H1 (cell line): ENCODE data around the gene CLDND1. TPM values are rescaled to one million over a fixed set of nuclear protein-coding genes. Genes with fewer than 3 reads are reported as not detected.

Experiments used
- CTCF ChIA-PET: fragments of 300-600 bp; sonication (Branson Sonifier 250); formaldehyde crosslinking; loops from one replicate; lab custom pipeline; 2021; ENCODE audit not compliant: partially characterized antibody; lab: Charles Lee
- POLR2A ChIA-PET: fragments of 300-600 bp; sonication (Branson Sonifier 250); formaldehyde crosslinking; loops from one replicate; lab custom pipeline; 2021; ENCODE audit warnings: inconsistent platforms; ENCODE audit not compliant: partially characterized antibody; lab: Charles Lee
- DNase-seq, 2 experiments: peaks; one replicate each; pipeline versions ENCODE4 v3.0.0 to v3.0.0-alpha.2; 2010 to 2022; ENCODE audit warnings: low spot score in 2 of 2, low read depth in 1 of 2, mixed read lengths in 1 of 2
- FAIRE-seq: peaks from 2 replicates; lab custom pipeline; 2011; peaks lifted over from hg19 to GRCh38; lab: Jason Lieb, UNC
- H2AFZ ChIP-seq: 2 replicates; pipeline ENCODE4 v1.8.1; 2012; ENCODE audit warnings: low read length, inconsistent platforms
- H2AK5ac ChIP-seq: 2 replicates; pipeline ENCODE4 v1.6.1; 2013; ENCODE audit warnings: low read depth, low read length
- H2BK120ac ChIP-seq: replicated peaks from 2 replicates; pipeline ENCODE3; 2013; ENCODE audit warnings: low read depth, low read length, inconsistent platforms
- H2BK12ac ChIP-seq: 2 replicates; pipeline ENCODE4 v1.6.1; 2013; ENCODE audit warnings: low read depth, low read length
- H2BK15ac ChIP-seq: 2 replicates; pipeline ENCODE4 v1.6.1; 2013; ENCODE audit warnings: low read length
- H2BK20ac ChIP-seq: 2 replicates; pipeline ENCODE4 v1.6.1; 2013; ENCODE audit warnings: low read length
- H2BK5ac ChIP-seq: 2 replicates; pipeline ENCODE4 v1.6.1; 2013; ENCODE audit warnings: low read depth, low read length
- H3K14ac ChIP-seq: 2 replicates; pipeline ENCODE4 v1.6.1; 2013; ENCODE audit warnings: inconsistent platforms; ENCODE audit not compliant: insufficient read length
- H3K18ac ChIP-seq: 2 replicates; pipeline ENCODE4 v1.6.1; 2013; ENCODE audit warnings: low read length; ENCODE audit errors: extremely low read depth
- H3K23ac ChIP-seq: 2 replicates; pipeline ENCODE4 v1.6.1; 2013; ENCODE audit warnings: inconsistent platforms; ENCODE audit not compliant: insufficient read length
- H3K23me2 ChIP-seq: 2 replicates; pipeline ENCODE4 v1.6.1; 2013; ENCODE audit warnings: low read depth, low read length
- H3K27ac ChIP-seq: 2 replicates; pipeline ENCODE4 v1.6.1; 2011; ENCODE audit warnings: low read depth, low read length, inconsistent platforms
- H3K27me3 ChIP-seq, 4 experiments: replicated peaks in 1 of 4; 1 replicate in 1 of 4; 2 replicates in 3 of 4; pipeline versions ENCODE4 v1.6.1 to v1.8.1; 2011 to 2013; ENCODE audit warnings: low read length in 3 of 4, mild to moderate bottlenecking in 3 of 4, inconsistent platforms in 2 of 4, mixed read lengths in 2 of 4, moderate library complexity in 1 of 4; ENCODE audit not compliant: control insufficient read depth in 3 of 4, insufficient read depth in 3 of 4; ENCODE audit errors: extremely low read depth in 1 of 4
- H3K36me3 ChIP-seq, 4 experiments: 2 replicates each; pipeline versions ENCODE4 v1.6.1 to v1.8.1; 2011 to 2013; ENCODE audit warnings: mild to moderate bottlenecking in 4 of 4, low read length in 3 of 4, moderate library complexity in 2 of 4, control low read depth in 1 of 4, inconsistent platforms in 1 of 4; ENCODE audit not compliant: insufficient read depth in 4 of 4, control insufficient read depth in 2 of 4
- H3K4ac ChIP-seq: replicated peaks from 2 replicates; pipeline ENCODE3; 2013; ENCODE audit warnings: low read length, low read depth, mixed read lengths, inconsistent platforms; ENCODE audit not compliant: insufficient read length
- H3K4me1 ChIP-seq, 4 experiments: replicated peaks in 1 of 4; 1 replicate in 1 of 4; 2 replicates in 3 of 4; pipeline versions ENCODE4 v1.6.1 to v1.8.1; 2011 to 2013; ENCODE audit warnings: low read length in 3 of 4, inconsistent platforms in 2 of 4, mixed read lengths in 1 of 4; ENCODE audit not compliant: insufficient read depth in 4 of 4, control insufficient read depth in 3 of 4
- H3K4me2 ChIP-seq, 2 experiments: 2 replicates each; pipeline versions ENCODE4 v1.6.1 to v1.8.1; 2011 to 2013; ENCODE audit warnings: low read depth in 2 of 2, low read length in 2 of 2, control low read depth in 1 of 2, inconsistent platforms in 1 of 2, mild to moderate bottlenecking in 1 of 2; ENCODE audit not compliant: insufficient read depth in 1 of 2
- H3K4me3 ChIP-seq, 4 experiments: fragments of 200-600, 300-600 bp in 1 of 4; sonication (generic), shearing (Covaris generic), sonication (Bioruptor Twin) in 1 of 4; 2 replicates each; pipeline versions ENCODE4 v1.5.1 to v1.8.1; 2011 to 2016; ENCODE audit warnings: low read length in 4 of 4, low read depth in 3 of 4, control low read depth in 2 of 4, inconsistent platforms in 2 of 4, mild to moderate bottlenecking in 2 of 4, mixed read lengths in 1 of 4, moderate library complexity in 1 of 4; ENCODE audit not compliant: insufficient read depth in 2 of 4; ENCODE audit errors: extremely low read depth in 1 of 4
- H3K56ac ChIP-seq: replicated peaks from 2 replicates; pipeline ENCODE3; 2013; ENCODE audit warnings: low read depth, mild to moderate bottlenecking, mixed read lengths, low read length, inconsistent platforms; ENCODE audit not compliant: insufficient read length
- H3K79me1 ChIP-seq: 2 replicates; pipeline ENCODE4 v1.6.1; 2013; ENCODE audit warnings: low read depth, low read length, control low read depth
- H3K79me2 ChIP-seq, 2 experiments: 2 replicates each; pipeline versions ENCODE4 v1.6.1 to v1.8.1; 2012 to 2013; ENCODE audit warnings: low read length in 2 of 2, mild to moderate bottlenecking in 2 of 2, inconsistent platforms in 1 of 2; ENCODE audit not compliant: insufficient read depth in 2 of 2, control insufficient read depth in 1 of 2
- H3K9ac ChIP-seq, 4 experiments: replicated peaks in 1 of 4; 1 replicate in 1 of 4; 2 replicates in 3 of 4; pipeline versions ENCODE4 v1.6.1 to v1.8.1; 2011 to 2013; ENCODE audit warnings: low read depth in 3 of 4, low read length in 3 of 4, control low read depth in 2 of 4, mild to moderate bottlenecking in 2 of 4, moderate library complexity in 2 of 4, inconsistent platforms in 1 of 4; ENCODE audit errors: extremely low read depth in 1 of 4
- H3K9me3 ChIP-seq, 2 experiments: 2 replicates each; pipeline versions ENCODE4 v1.6.1 to v1.8.1; 2012 to 2013; ENCODE audit warnings: mild to moderate bottlenecking in 2 of 2, moderate library complexity in 2 of 2, control low read depth in 1 of 2, inconsistent platforms in 1 of 2, low read depth in 1 of 2, low read length in 1 of 2, mixed read lengths in 1 of 2; ENCODE audit not compliant: insufficient read depth in 2 of 2
- H4K20me1 ChIP-seq, 2 experiments: replicated peaks in 1 of 2; 2 replicates each; pipeline versions ENCODE3 to v1.8.1; 2011 to 2013; ENCODE audit warnings: inconsistent platforms in 2 of 2, low read length in 2 of 2, mild to moderate bottlenecking in 1 of 2; ENCODE audit not compliant: insufficient read depth in 2 of 2, control insufficient read depth in 1 of 2
- H4K5ac ChIP-seq: 2 replicates; pipeline ENCODE4 v1.6.1; 2013; ENCODE audit warnings: low read length, low read depth, mixed read lengths, inconsistent platforms; ENCODE audit not compliant: insufficient read length
- H4K8ac ChIP-seq: 2 replicates; pipeline ENCODE4 v1.8.0; 2013; ENCODE audit warnings: mild to moderate bottlenecking, moderate library complexity, low read length, inconsistent platforms; ENCODE audit not compliant: insufficient read depth; ENCODE audit errors: extremely low read depth
- H4K91ac ChIP-seq: replicated peaks from 2 replicates; pipeline ENCODE3; 2013; ENCODE audit warnings: low read length, mixed read lengths, inconsistent platforms; ENCODE audit not compliant: insufficient read length
- GABPA ChIP-seq: IDR thresholded peaks from 2 replicates; pipeline ENCODE4 v1.6.1; 2011; ENCODE audit warnings: mild to moderate bottlenecking, low read length, moderate library complexity, borderline replicate concordance; ENCODE audit not compliant: insufficient read depth
- NRF1 ChIP-seq: IDR thresholded peaks from 2 replicates; pipeline ENCODE4 v1.6.1; 2011; ENCODE audit warnings: mild to moderate bottlenecking, low read depth, low read length, improper control_type of control experiment
- RAD21 ChIP-seq, 2 experiments: IDR thresholded peaks in 1 of 2; conservative IDR thresholded peaks in 1 of 2; 2 replicates each; pipeline ENCODE4 v1.6.1; 2011; ENCODE audit warnings: low read depth in 2 of 2, low read length in 2 of 2, improper control_type of control experiment in 1 of 2, inconsistent platforms in 1 of 2, mild to moderate bottlenecking in 1 of 2, moderate library complexity in 1 of 2
- SAP30 ChIP-seq: fragments of 300-600 bp; sonication (generic); IDR thresholded peaks from 2 replicates; pipeline ENCODE4 v1.7.1; 2012; ENCODE audit warnings: low read length, moderate library complexity, mild to moderate bottlenecking, inconsistent platforms; ENCODE audit not compliant: insufficient read depth, insufficient replicate concordance
- SP4 ChIP-seq: IDR thresholded peaks from 2 replicates; pipeline ENCODE4 v1.6.1; 2012; ENCODE audit warnings: low read length, inconsistent platforms
- TAF1 ChIP-seq: IDR thresholded peaks from 2 replicates; pipeline ENCODE4 v1.6.1; 2011; ENCODE audit warnings: mild to moderate bottlenecking, low read depth, low read length
- TEAD4 ChIP-seq: IDR thresholded peaks from 2 replicates; pipeline ENCODE4 v1.6.1; 2012; ENCODE audit warnings: low read depth, low read length, inconsistent platforms, mixed read lengths
- ZNF274 ChIP-seq: IDR thresholded peaks from 2 replicates; pipeline ENCODE4 v1.7.0; 2012; ENCODE audit warnings: low read length, borderline replicate concordance; ENCODE audit errors: extremely low read depth
- WGBS, 2 experiments: shearing (Covaris generic) in 1 of 2; methylation state at CpG; one replicate each; pipeline versions ENCODE4 v1.1.6 to v1.1.7; 2013 to 2015; ENCODE audit warnings: low lambda C conversion rate in 2 of 2, mixed read lengths in 2 of 2, inconsistent platforms in 1 of 2, low coverage in 1 of 2, missing lambda C conversion rate in 1 of 2; ENCODE audit not compliant: insufficient replicate concordance in 2 of 2, insufficient coverage in 1 of 2, insufficient read length in 1 of 2; ENCODE audit errors: extremely low coverage in 1 of 2, missing lambda C conversion rate in 1 of 2; 5-methylcytosine and 5-hydroxymethylcytosine counted together
- long read RNA-seq, 2 experiments: library from RNA in 1 of 2; library from capped mRNA in 1 of 2; stranded (forward); transcript quantifications; one replicate each; pipeline ENCODE4 v2.0.0, GENCODE V29; 2021; ENCODE audit warnings: inconsistent platforms in 1 of 2
- polyA minus RNA-seq, 3 experiments: library from RNA; depleted of rRNA, polyadenylated mRNA; stranded (reverse); fragments of >200 nt; gene quantifications; 1 replicate in 2 of 3; 2 replicates in 1 of 3; pipeline ENCODE4 v1.2.3, GENCODE V29; 2011
- polyA plus RNA-seq, 7 experiments: library from polyadenylated mRNA; depleted of rRNA in 3 of 7; stranded (reverse) in 5 of 7; unstranded in 2 of 7; fragments of >200 nt in 5 of 7; fragments of 200-250 nt in 2 of 7; gene quantifications; 1 replicate in 5 of 7; 2 replicates in 1 of 7; 4 replicates in 1 of 7; pipeline versions ENCODE4 v1.2.1 to v1.2.3, GENCODE V29; 2011 to 2013; ENCODE audit warnings: missing spikeins in 2 of 7, mixed read lengths in 2 of 7
- total RNA-seq: library from RNA; stranded (reverse); fragmentation: NEBNext Ultra II Directional; extraction: Animal tissue kit (Norgen Biotek cat#: 25700); gene quantifications from 2 replicates; pipeline ENCODE4 v1.2.1, GENCODE V29; 2021

Gene CLDND1
- total RNA-seq: 68.2 and 69.1 TPM in 2 replicates
- 104 and 152 TPM in 2 replicates for polyA plus RNA-seq (2011; rRNA removed)
- polyA plus RNA-seq (2011; cell fraction: cytosol; rRNA removed): 111 TPM
- 57.0 TPM for polyA plus RNA-seq (2011; cell fraction: nucleus; rRNA removed)
- polyA plus RNA-seq (2012, experiment 1 of 2): 52.2 to 78.4 TPM (median 68.5 TPM) in 4 replicates
- 5.4 TPM for polyA plus RNA-seq (2012, experiment 2 of 2)
- polyA plus RNA-seq (2013, experiment 1 of 2): 99.0 TPM
- 116 TPM for polyA plus RNA-seq (2013, experiment 2 of 2)
- 110 and 134 TPM in 2 replicates for polyA minus RNA-seq (2011; rRNA and poly(A)+ RNA removed)
- 72.0 TPM for polyA minus RNA-seq (2011; cell fraction: cytosol; rRNA and poly(A)+ RNA removed)
- polyA minus RNA-seq (2011; cell fraction: nucleus; rRNA and poly(A)+ RNA removed): 64.4 TPM
- long read RNA-seq, experiment 1, transcript CLDND1-201 (5 exons, 2,161 nt): major isoform, 14 of 49 reads
- long read RNA-seq, experiment 1, partial matches to known transcripts: 12 of 49 reads
- long read RNA-seq, experiment 1, other reads (novel, unspliced or antisense): 19 of 49 reads
- long read RNA-seq, experiment 2, transcript CLDND1-202 (6 exons, 2,228 nt): minor isoform, 6 of 101 reads
- long read RNA-seq, experiment 2, transcript CLDND1-201 (5 exons, 2,161 nt): major isoform, 78 of 101 reads
- long read RNA-seq, experiment 2, partial matches to known transcripts: 1 of 101 reads
- long read RNA-seq, experiment 2, other reads (novel, unspliced or antisense): 6 of 101 reads

- peak within 1 kb of the TSS; percentile 98 for H2AFZ ChIP-seq
- 3% methylated on average over 28 of the region's 63 CpGs; no CpG with 5 or more reads in 1 of the 2 experiments for WGBS, 2 experiments
- H3K23ac ChIP-seq: no peak within 1 kb of the TSS
- H3K56ac ChIP-seq: no peak within 1 kb of the TSS
- peak within 1 kb of the TSS; percentile 75 to 89 (median 81) for H3K9ac ChIP-seq
- H3K79me1 ChIP-seq: peaks cover 3% of the 10 kb centered on the region
- peak within 1 kb of the TSS; percentile 73 to 98 (median 88) for H3K4me3 ChIP-seq
- peaks cover 8 to 40% of the 10 kb centered on the region in 2 experiments; a peak in 3 of 4 replicates for H3K79me2 ChIP-seq
- H4K5ac ChIP-seq: no peak within 1 kb of the TSS
- H2AK5ac ChIP-seq: no peak within 1 kb of the TSS
- H2BK120ac ChIP-seq: no peak within 1 kb of the TSS
- no peaks in the 10 kb centered on the region for H3K9me3 ChIP-seq
- peak within 1 kb of the TSS; percentile 88 for H3K27ac ChIP-seq
- peak within 1 kb of the TSS; percentile 77; the same call in 1 of the 2 replicates for H4K8ac ChIP-seq
- H4K20me1 ChIP-seq: no peaks in the 10 kb centered on the region
- no peak within 1 kb of the TSS for H4K91ac ChIP-seq
- no peaks in the 10 kb centered on the region for H3K27me3 ChIP-seq
- H3K4ac ChIP-seq: no peak within 1 kb of the TSS
- no peak within 1 kb of the TSS for H2BK15ac ChIP-seq
- peaks cover 3 to 29% (median 6%) of the 10 kb centered on the region in 4 experiments; a peak in 5 of 8 replicates for H3K36me3 ChIP-seq
- CTCF ChIA-PET: interaction anchor here (1.0 to 1.4 kb wide), 2 partner anchors 75 to 80 kb away, joined by 3 to 4 read pairs; no protein-coding TSS in a partner anchor
- POLR2A ChIA-PET: interaction anchor here (1.2 to 1.8 kb wide), 2 partner anchors 11 to 70 kb away, joined by 5 read pairs; partner anchors contain the start of gene CPOX
- H3K14ac ChIP-seq: no peak within 1 kb of the TSS
- H2BK20ac ChIP-seq: no peak within 1 kb of the TSS
- H2BK5ac ChIP-seq: peak within 1 kb of the TSS; percentile 54; the same call in 1 of the 2 replicates
- peak within 1 kb of the TSS; percentile 85 for H3K18ac ChIP-seq
- H2BK12ac ChIP-seq: no peak within 1 kb of the TSS
- peaks cover 5% of the 10 kb centered on the region for H3K23me2 ChIP-seq
- peak within 1 kb of the TSS; percentile 76 to 81 for H3K4me2 ChIP-seq
- peaks cover 0 to 3% (median 1%) of the 10 kb centered on the region in 4 experiments; a peak in 2 of 7 replicates for H3K4me1 ChIP-seq
- FAIRE-seq: peak; percentile 69
- DNase-seq: peak; percentile 90 to 91
- TF ChIP-seq SAP30 (no peak), TEAD4 (peak; percentile 90), SP4 (no peak), TAF1 (peak; percentile 81), GABPA (no peak), NRF1 (no peak), RAD21 (IDR thresholded peaks at IDR 0.05 in 1 of 2, conservative IDR thresholded peaks at IDR 0.05 in 1 of 2; ENCODE audit: low read depth in 2 of 2, low read length in 2 of 2) (no peak), ZNF274 (no peak)
Measured at GRCh38 chr3:98522544-98523281, at the start of gene CLDND1. Gene CLDND1 (minus strand): TSS chr3:98522902. CDS start chr3:98521424, 1,478 bp downstream.
